GM23338 (cell line): Measurements from ENCODE around the gene EPGN. TPM values are rescaled to one million over a fixed set of nuclear protein-coding genes. Genes with fewer than 3 reads are reported as not detected.

Experiments
- ATAC-seq: fragments of 200-7000 bp; cut with Tn5 transposase; 3 replicates; pipeline ENCODE4 v1.9.1; 2020
- DNase-seq: peaks from one replicate; pipeline ENCODE4 v3.0.0-alpha.2; 2015; ENCODE audit warnings: low spot score
- H2AFZ ChIP-seq: fragments of 200-600 bp; sonication (generic); 2 replicates; pipeline ENCODE4 v1.8.0; 2016; ENCODE audit warnings: antibody characterized with exemption, mild to moderate bottlenecking, moderate library complexity
- H3F3A ChIP-seq: fragments of 200-600 bp; sonication (generic); replicated peaks from 2 replicates; pipeline ENCODE4 v1.8.0; 2017; ENCODE audit warnings: antibody characterized with exemption, mixed run types, low read depth
- H3K27ac ChIP-seq: fragments of 200-600 bp; sonication (generic); 2 replicates; pipeline ENCODE4 v1.6.1; 2016; ENCODE audit warnings: low read depth
- H3K27me3 ChIP-seq: fragments of 200-600 bp; sonication (generic); 2 replicates; pipeline ENCODE4 v1.8.0; 2016; ENCODE audit warnings: mild to moderate bottlenecking, mixed run types, moderate library complexity; ENCODE audit not compliant: insufficient read depth
- H3K36me3 ChIP-seq: fragments of 200-600 bp; sonication (generic); 2 replicates; pipeline ENCODE4 v1.8.0; 2016; ENCODE audit warnings: mild to moderate bottlenecking; ENCODE audit not compliant: insufficient read depth
- H3K4me1 ChIP-seq: fragments of 200-600 bp; sonication (generic); 2 replicates; pipeline ENCODE4 v1.8.0; 2016; ENCODE audit warnings: mild to moderate bottlenecking, moderate library complexity; ENCODE audit not compliant: insufficient read depth
- H3K4me2 ChIP-seq: fragments of 200-600 bp; sonication (generic); 2 replicates; pipeline ENCODE4 v1.7.1; 2017; ENCODE audit warnings: mixed run types
- H3K4me3 ChIP-seq: fragments of 200-600 bp; sonication (generic); 2 replicates; pipeline ENCODE4 v1.6.1; 2016; ENCODE audit warnings: mixed run types
- H3K79me2 ChIP-seq: fragments of 200-600 bp; sonication (generic); replicated peaks from 2 replicates; pipeline ENCODE4 v1.8.0; 2017; ENCODE audit warnings: mild to moderate bottlenecking; ENCODE audit not compliant: insufficient read depth
- H3K9me2 ChIP-seq: fragments of 200-600 bp; sonication (generic); 2 replicates; pipeline ENCODE4 v1.8.0; 2017; ENCODE audit not compliant: insufficient read depth
- H4K20me1 ChIP-seq: fragments of 200-600 bp; sonication (generic); replicated peaks from 2 replicates; pipeline ENCODE4 v1.8.0; 2017; ENCODE audit warnings: mild to moderate bottlenecking; ENCODE audit not compliant: insufficient read depth
- H3K27ac Mint-ChIP-seq: 2 replicates; pipeline ENCODE4 v1.8.0; 2020; ENCODE audit warnings: inconsistent platforms, mild to moderate bottlenecking, moderate library complexity, mixed read lengths
- H3K27me3 Mint-ChIP-seq: 3 replicates; pipeline ENCODE4 v1.8.0; 2022; ENCODE audit warnings: low read depth, mild to moderate bottlenecking, moderate library complexity, mixed read lengths, inconsistent platforms; ENCODE audit not compliant: insufficient read depth, poor library complexity
- H3K36me3 Mint-ChIP-seq: 3 replicates; pipeline ENCODE4 v1.8.0; 2021; ENCODE audit warnings: low read depth, mild to moderate bottlenecking, inconsistent platforms, moderate library complexity, mixed read lengths
- H3K4me1 Mint-ChIP-seq: 3 replicates; pipeline ENCODE4 v1.8.0; 2020; ENCODE audit warnings: mild to moderate bottlenecking, inconsistent platforms, mixed read lengths
- H3K4me3 Mint-ChIP-seq: 3 replicates; pipeline ENCODE4 v1.8.0; 2021; ENCODE audit warnings: moderate library complexity, mild to moderate bottlenecking, inconsistent platforms, mixed read lengths
- H3K9me3 Mint-ChIP-seq: 3 replicates; pipeline ENCODE4 v1.8.0; 2020; ENCODE audit warnings: moderate library complexity, mild to moderate bottlenecking, inconsistent platforms, mixed read lengths
- CREB1 ChIP-seq: fragments of 250-450 bp; sonication (Bioruptor Pico); IDR thresholded peaks from 2 replicates; pipeline ENCODE4 v1.5.0; 2020; ENCODE audit warnings: low read depth, mild to moderate bottlenecking, moderate library complexity
- EZH2 ChIP-seq: fragments of 200-600 bp; sonication (generic); IDR thresholded peaks from one replicate; pipeline ENCODE4 v1.8.0; 2017; ENCODE audit warnings: antibody characterized with exemption, mild to moderate bottlenecking, low read depth; ENCODE audit not compliant: unreplicated experiment
- EZH2phosphoT487 ChIP-seq: fragments of 200-600 bp; sonication (generic); IDR thresholded peaks from one replicate; pipeline ENCODE4 v1.8.1; 2018; ENCODE audit warnings: antibody characterized with exemption; ENCODE audit not compliant: unreplicated experiment
- JUNB ChIP-seq: IDR thresholded peaks from one replicate; pipeline ENCODE4 v1.6.1; 2016; ENCODE audit warnings: antibody characterized with exemption; ENCODE audit not compliant: unreplicated experiment
- NANOG ChIP-seq: IDR thresholded peaks from 2 replicates; pipeline ENCODE4 v1.6.1; 2016; ENCODE audit warnings: antibody characterized with exemption, borderline replicate concordance
- POLR2AphosphoS5 ChIP-seq: IDR thresholded peaks from 2 replicates; pipeline ENCODE4 v1.6.1; 2016; ENCODE audit warnings: antibody characterized with exemption, low read depth
- STAT1 ChIP-seq: IDR thresholded peaks from one replicate; pipeline ENCODE4 v1.6.1; 2016; ENCODE audit warnings: antibody characterized with exemption; ENCODE audit not compliant: unreplicated experiment
- ZNF114 ChIP-seq: fragments of 250-450 bp; sonication (Bioruptor Pico); IDR thresholded peaks from 2 replicates; pipeline ENCODE4 v1.5.0; 2020; ENCODE audit warnings: mild to moderate bottlenecking, moderate library complexity
- ZNF331 ChIP-seq: fragments of 250-450 bp; sonication (Bioruptor Pico); IDR thresholded peaks from 2 replicates; pipeline ENCODE4 v1.5.0; 2020; ENCODE audit warnings: low read depth, mild to moderate bottlenecking, moderate library complexity
- polyA plus RNA-seq: library from polyadenylated mRNA; unstranded; fragments of >200 nt; fragmentation: Nextera tagmentation; extraction: Ambion mirVana; gene quantifications from 2 replicates; pipeline ENCODE4 v1.2.1, GENCODE V29; 2016
- total RNA-seq: library from RNA; depleted of rRNA; stranded (reverse); fragments of >200 nt; shearing (Covaris generic); gene quantifications from 2 replicates; pipeline ENCODE4 v1.2.3, GENCODE V29; 2014
- TF ChIP-seq, protein P1 (sequence below): IDR thresholded peaks from one replicate; pipeline ENCODE4 v1.6.1; 2018; ENCODE audit warnings: antibody characterized with exemption; ENCODE audit not compliant: unreplicated experiment
- TF ChIP-seq, protein P2 (sequence below): IDR thresholded peaks from 2 replicates; pipeline ENCODE4 v1.6.1; 2016; ENCODE audit warnings: antibody characterized with exemption
- TF ChIP-seq, protein P3 (sequence below): fragments of 250-450 bp; sonication (Bioruptor Pico); IDR thresholded peaks from 2 replicates; pipeline ENCODE4 v1.5.0; 2020; ENCODE audit warnings: mild to moderate bottlenecking, moderate library complexity

Gene EPGN
- total and polyA plus RNA-seq, 2 experiments from 2014 or later: not detected

DNA sequence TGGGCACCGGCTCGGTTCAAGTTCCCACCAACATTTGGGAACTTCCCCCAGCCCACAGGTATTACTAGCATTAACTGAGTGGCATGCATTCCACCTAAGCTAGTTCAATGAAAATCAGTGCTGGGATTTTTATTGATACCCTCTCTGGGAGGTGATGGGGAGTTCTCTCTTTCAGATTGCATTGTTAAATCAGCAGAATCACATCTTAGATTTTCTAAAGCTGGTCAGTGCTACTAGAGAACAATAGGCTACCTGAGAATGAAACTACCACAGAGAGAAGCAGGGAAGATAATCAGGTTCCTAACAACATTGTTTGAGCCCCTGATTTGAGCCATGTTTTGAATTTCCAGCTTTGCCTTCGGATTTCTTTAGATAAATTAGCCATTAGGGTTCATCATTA is 16.0 kb downstream of the EPGN start:
- no peaks in the 10 kb centered on the region for H3K36me3 Mint-ChIP-seq
- Histone ChIP-seq H3K79me2 (no peaks in the 10 kb centered on the region), H3K4me2 (no peak overlapping the region), H3K9me2 (no peaks in the 10 kb centered on the region), H3K4me1 (peaks cover 10% of the 10 kb centered on the region; the same call in 1 of the 2 replicates), H3K27me3 (no peaks in the 10 kb centered on the region), H2AFZ (no peak overlapping the region; the same call in 1 of the 2 replicates), H3K36me3 (no peaks in the 10 kb centered on the region), H4K20me1 (no peaks in the 10 kb centered on the region), H3F3A (no peaks in the 10 kb centered on the region), H3K4me3 (no peak overlapping the region), H3K27ac (no peak overlapping the region)
- DNase-seq (no peak), ATAC-seq (no peak)
- H3K4me3 Mint-ChIP-seq: no peak overlapping the region
- H3K27ac Mint-ChIP-seq: no peak overlapping the region
- no peaks in the 10 kb centered on the region for H3K9me3 Mint-ChIP-seq
- no peaks in the 10 kb centered on the region for H3K27me3 Mint-ChIP-seq
- TF ChIP-seq, protein P1, sequence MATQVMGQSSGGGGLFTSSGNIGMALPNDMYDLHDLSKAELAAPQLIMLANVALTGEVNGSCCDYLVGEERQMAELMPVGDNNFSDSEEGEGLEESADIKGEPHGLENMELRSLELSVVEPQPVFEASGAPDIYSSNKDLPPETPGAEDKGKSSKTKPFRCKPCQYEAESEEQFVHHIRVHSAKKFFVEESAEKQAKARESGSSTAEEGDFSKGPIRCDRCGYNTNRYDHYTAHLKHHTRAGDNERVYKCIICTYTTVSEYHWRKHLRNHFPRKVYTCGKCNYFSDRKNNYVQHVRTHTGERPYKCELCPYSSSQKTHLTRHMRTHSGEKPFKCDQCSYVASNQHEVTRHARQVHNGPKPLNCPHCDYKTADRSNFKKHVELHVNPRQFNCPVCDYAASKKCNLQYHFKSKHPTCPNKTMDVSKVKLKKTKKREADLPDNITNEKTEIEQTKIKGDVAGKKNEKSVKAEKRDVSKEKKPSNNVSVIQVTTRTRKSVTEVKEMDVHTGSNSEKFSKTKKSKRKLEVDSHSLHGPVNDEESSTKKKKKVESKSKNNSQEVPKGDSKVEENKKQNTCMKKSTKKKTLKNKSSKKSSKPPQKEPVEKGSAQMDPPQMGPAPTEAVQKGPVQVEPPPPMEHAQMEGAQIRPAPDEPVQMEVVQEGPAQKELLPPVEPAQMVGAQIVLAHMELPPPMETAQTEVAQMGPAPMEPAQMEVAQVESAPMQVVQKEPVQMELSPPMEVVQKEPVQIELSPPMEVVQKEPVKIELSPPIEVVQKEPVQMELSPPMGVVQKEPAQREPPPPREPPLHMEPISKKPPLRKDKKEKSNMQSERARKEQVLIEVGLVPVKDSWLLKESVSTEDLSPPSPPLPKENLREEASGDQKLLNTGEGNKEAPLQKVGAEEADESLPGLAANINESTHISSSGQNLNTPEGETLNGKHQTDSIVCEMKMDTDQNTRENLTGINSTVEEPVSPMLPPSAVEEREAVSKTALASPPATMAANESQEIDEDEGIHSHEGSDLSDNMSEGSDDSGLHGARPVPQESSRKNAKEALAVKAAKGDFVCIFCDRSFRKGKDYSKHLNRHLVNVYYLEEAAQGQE: no peak
- TF ChIP-seq EZH2 (no peak), ZNF331 (CRISPR knock-in tag) (no peak), JUNB (no peak), CREB1 (no peak), POLR2AphosphoS5 (no peak), EZH2phosphoT487 (no peak), ZNF114 (CRISPR knock-in tag) (no peak), STAT1 (no peak)
- TF ChIP-seq, protein P2, sequence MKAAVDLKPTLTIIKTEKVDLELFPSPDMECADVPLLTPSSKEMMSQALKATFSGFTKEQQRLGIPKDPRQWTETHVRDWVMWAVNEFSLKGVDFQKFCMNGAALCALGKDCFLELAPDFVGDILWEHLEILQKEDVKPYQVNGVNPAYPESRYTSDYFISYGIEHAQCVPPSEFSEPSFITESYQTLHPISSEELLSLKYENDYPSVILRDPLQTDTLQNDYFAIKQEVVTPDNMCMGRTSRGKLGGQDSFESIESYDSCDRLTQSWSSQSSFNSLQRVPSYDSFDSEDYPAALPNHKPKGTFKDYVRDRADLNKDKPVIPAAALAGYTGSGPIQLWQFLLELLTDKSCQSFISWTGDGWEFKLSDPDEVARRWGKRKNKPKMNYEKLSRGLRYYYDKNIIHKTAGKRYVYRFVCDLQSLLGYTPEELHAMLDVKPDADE: no peak
- H3K4me1 Mint-ChIP-seq: peaks cover 16% of the 10 kb centered on the region

DNA sequence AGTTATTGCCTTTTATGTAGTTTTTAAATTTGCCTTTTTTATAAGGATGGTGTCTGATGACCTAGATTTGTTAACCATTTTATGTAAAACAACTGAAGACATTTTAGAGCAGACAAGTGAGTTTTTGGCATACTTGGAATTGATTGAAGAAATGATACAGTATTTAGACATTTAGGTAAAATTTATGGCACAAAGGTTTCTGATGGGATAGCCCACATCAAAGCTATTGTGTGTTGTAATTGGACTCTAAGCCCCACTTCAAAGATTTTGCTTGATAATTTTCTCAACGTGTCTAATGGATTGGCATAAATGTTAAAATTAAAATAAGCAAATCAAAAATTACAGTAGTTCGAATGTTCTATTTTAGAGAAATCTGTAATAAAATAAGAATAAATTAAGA is 17.6 kb downstream of the EPGN start:
- Histone ChIP-seq H3K36me3 (no peaks in the 10 kb centered on the region), H3F3A (no peaks in the 10 kb centered on the region), H3K27me3 (no peaks in the 10 kb centered on the region), H3K79me2 (no peaks in the 10 kb centered on the region), H3K27ac (no peak overlapping the region), H3K4me2 (no peak overlapping the region), H3K4me3 (no peak overlapping the region), H4K20me1 (no peaks in the 10 kb centered on the region), H3K4me1 (peaks cover 11% of the 10 kb centered on the region; the same call in 1 of the 2 replicates), H2AFZ (no peak overlapping the region), H3K9me2 (no peaks in the 10 kb centered on the region)
- no peak overlapping the region for H3K4me3 Mint-ChIP-seq
- TF ChIP-seq NANOG (no peak), STAT1 (no peak), POLR2AphosphoS5 (no peak), CREB1 (no peak)
- TF ChIP-seq, protein P3, sequence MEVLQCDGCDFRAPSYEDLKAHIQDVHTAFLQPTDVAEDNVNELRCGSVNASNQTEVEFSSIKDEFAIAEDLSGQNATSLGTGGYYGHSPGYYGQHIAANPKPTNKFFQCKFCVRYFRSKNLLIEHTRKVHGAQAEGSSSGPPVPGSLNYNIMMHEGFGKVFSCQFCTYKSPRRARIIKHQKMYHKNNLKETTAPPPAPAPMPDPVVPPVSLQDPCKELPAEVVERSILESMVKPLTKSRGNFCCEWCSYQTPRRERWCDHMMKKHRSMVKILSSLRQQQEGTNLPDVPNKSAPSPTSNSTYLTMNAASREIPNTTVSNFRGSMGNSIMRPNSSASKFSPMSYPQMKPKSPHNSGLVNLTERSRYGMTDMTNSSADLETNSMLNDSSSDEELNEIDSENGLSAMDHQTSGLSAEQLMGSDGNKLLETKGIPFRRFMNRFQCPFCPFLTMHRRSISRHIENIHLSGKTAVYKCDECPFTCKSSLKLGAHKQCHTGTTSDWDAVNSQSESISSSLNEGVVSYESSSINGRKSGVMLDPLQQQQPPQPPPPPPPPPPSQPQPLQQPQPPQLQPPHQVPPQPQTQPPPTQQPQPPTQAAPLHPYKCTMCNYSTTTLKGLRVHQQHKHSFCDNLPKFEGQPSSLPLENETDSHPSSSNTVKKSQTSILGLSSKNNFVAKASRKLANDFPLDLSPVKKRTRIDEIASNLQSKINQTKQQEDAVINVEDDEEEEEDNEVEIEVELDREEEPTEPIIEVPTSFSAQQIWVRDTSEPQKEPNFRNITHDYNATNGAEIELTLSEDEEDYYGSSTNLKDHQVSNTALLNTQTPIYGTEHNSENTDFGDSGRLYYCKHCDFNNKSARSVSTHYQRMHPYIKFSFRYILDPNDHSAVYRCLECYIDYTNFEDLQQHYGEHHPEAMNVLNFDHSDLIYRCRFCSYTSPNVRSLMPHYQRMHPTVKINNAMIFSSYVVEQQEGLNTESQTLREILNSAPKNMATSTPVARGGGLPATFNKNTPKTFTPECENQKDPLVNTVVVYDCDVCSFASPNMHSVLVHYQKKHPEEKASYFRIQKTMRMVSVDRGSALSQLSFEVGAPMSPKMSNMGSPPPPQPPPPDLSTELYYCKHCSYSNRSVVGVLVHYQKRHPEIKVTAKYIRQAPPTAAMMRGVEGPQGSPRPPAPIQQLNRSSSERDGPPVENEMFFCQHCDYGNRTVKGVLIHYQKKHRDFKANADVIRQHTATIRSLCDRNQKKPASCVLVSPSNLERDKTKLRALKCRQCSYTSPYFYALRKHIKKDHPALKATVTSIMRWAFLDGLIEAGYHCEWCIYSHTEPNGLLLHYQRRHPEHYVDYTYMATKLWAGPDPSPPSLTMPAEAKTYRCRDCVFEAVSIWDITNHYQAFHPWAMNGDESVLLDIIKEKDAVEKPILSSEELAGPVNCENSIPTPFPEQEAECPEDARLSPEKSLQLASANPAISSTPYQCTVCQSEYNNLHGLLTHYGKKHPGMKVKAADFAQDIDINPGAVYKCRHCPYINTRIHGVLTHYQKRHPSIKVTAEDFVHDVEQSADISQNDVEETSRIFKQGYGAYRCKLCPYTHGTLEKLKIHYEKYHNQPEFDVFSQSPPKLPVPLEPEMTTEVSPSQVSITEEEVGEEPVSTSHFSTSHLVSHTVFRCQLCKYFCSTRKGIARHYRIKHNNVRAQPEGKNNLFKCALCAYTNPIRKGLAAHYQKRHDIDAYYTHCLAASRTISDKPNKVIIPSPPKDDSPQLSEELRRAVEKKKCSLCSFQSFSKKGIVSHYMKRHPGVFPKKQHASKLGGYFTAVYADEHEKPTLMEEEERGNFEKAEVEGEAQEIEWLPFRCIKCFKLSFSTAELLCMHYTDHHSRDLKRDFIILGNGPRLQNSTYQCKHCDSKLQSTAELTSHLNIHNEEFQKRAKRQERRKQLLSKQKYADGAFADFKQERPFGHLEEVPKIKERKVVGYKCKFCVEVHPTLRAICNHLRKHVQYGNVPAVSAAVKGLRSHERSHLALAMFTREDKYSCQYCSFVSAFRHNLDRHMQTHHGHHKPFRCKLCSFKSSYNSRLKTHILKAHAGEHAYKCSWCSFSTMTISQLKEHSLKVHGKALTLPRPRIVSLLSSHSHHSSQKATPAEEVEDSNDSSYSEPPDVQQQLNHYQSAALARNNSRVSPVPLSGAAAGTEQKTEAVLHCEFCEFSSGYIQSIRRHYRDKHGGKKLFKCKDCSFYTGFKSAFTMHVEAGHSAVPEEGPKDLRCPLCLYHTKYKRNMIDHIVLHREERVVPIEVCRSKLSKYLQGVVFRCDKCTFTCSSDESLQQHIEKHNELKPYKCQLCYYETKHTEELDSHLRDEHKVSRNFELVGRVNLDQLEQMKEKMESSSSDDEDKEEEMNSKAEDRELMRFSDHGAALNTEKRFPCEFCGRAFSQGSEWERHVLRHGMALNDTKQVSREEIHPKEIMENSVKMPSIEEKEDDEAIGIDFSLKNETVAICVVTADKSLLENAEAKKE (CRISPR knock-in tag): no peak
- H3K4me1 Mint-ChIP-seq: peaks cover 15% of the 10 kb centered on the region
- no peaks in the 10 kb centered on the region for H3K27me3 Mint-ChIP-seq
- no peaks in the 10 kb centered on the region for H3K36me3 Mint-ChIP-seq
- no peak for DNase-seq
- no peaks in the 10 kb centered on the region for H3K9me3 Mint-ChIP-seq
- no peak for ATAC-seq
- no peak overlapping the region for H3K27ac Mint-ChIP-seq
